SK-N-MC (cell line): ENCODE measurements around the gene HAGH.

Experiments
- EZH2 ChIP-seq: fragments of 200-600 bp; sonication (generic); IDR thresholded peaks from one replicate; pipeline ENCODE4 v1.6.1; 2017; ENCODE audit warnings: antibody characterized with exemption
- POLR2AphosphoS5 ChIP-seq: IDR thresholded peaks from 2 replicates; pipeline ENCODE4 v1.6.1; 2012; ENCODE audit warnings: mild to moderate bottlenecking, low read depth, low read length, borderline replicate concordance

DNA sequence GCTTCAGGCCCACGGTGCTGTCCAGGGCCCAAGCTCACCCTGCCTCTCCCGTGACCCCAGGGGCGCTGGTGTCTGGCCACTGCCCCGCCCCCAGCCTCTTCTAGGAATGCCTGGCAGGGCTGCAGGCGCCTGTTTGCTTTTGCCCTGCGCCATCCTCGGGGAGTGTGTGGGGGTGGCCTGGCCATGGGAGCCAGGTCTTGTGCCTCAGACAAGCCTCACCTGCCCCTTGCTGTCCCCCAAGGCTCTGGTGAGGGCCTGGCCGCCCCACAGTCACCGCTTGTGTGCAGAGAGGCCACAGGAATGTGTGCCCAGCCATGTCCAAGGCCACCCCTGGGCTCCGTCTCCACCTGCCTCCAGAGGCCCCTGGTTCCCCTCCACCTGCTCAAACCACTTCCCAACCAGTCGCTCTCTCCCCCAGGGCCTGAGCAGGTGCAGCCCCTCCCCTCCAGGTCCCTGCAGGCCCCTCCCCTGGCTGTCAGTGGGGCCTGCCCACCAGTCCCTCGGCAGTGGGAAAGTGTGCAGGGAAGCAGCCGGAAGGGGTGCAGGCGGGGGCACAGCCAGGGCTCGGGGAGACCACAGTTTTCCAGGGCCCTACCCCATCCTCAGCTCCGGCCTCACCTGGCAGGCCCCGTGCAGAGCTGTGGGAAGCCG lies 32.3 kb downstream of the HAGH start:
- TF ChIP-seq EZH2 = no peak
- no peak for TF ChIP-seq POLR2AphosphoS5
